VCaP (cell line): ENCODE measurements around the gene SLC6A17.

Experiments
- H3K27ac ChIP-seq: fragments of 450-650 bp; 2 replicates; pipeline ENCODE4 v1.5.1; 2017
- CTCF ChIP-seq: fragments of 450-650 bp; conservative IDR thresholded peaks from 2 replicates; pipeline ENCODE4 v1.5.1; 2017; ENCODE audit warnings: mild to moderate bottlenecking, moderate library complexity

SLC6A17 gene

GRCh38 chr1:110153407-110153950, 3.2 kb downstream of the SLC6A17 start:
- H3K27ac ChIP-seq = no peak overlapping the region
- TF ChIP-seq CTCF = no peak

GRCh38 chr1:110155878-110156522, 5.7 kb downstream of the SLC6A17 start:
- H3K27ac ChIP-seq = no peak overlapping the region
- TF ChIP-seq CTCF = no peak

- no peak overlapping the region for H3K27ac ChIP-seq
- no peak for TF ChIP-seq CTCF
These were observed 8.0 kb downstream of the SLC6A17 start for GRCh38 chr1:110158261-110158660.

GRCh38 chr1:110159168-110159567, 8.9 kb downstream of the SLC6A17 start:
- H3K27ac ChIP-seq = no peak overlapping the region

GRCh38 chr1:110160538-110161100, 10.3 kb downstream of the SLC6A17 start:
- no peak overlapping the region for H3K27ac ChIP-seq
- no peak for TF ChIP-seq CTCF

More at GRCh38 chr1:110159168-110159567, 8.9 kb downstream of the SLC6A17 start:
- TF ChIP-seq CTCF = no peak

- no peak overlapping the region for H3K27ac ChIP-seq
- TF ChIP-seq CTCF = no peak
These were observed 10.9 kb downstream of the SLC6A17 start for GRCh38 chr1:110161165-110161564.

GRCh38 chr1:110161849-110162248, 11.6 kb downstream of the SLC6A17 start:
- no peak for TF ChIP-seq CTCF
- no peak overlapping the region for H3K27ac ChIP-seq
